ENCODE results near the gene CTCFL.

- TF ChIP-seq POLR2A (IDR thresholded peaks at IDR 0.05; ENCODE audit: low read depth, low read length): no peak
- no peak for TF ChIP-seq POLR2AphosphoS5 (IDR thresholded peaks at IDR 0.05; ENCODE audit: low read depth, low read length)
Measured at GRCh38 chr20:57526087-57526884, 1.3 kb upstream of the CTCFL start.
